ENCODE results near the gene MAFB.

GRCh38 chr20:40718982-40719729 lies 30.1 kb upstream of the MAFB start:
- TF ChIP-seq CTCF (conservative IDR thresholded peaks at IDR 0.05; ENCODE audit: low read depth, low read length) (no peak), EZH2 (IDR thresholded peaks at IDR 0.05; ENCODE audit: borderline replicate concordance, low read depth, low read length, poor library complexity, severe bottlenecking) (no peak)

Data from A673 (cell line).